Liver (tissue), 3 donors: Measurements from ENCODE around the gene FAM83B.

Source experiments
- CTCF ChIP-seq: fragments of 150-350 bp; IDR thresholded peaks from 2 replicates; pipeline ENCODE4 v1.5.1; 2017; ENCODE audit warnings: improper control_type of control experiment, low read depth, low read length; ENCODE audit not compliant: missing input control
- FOXA2 ChIP-seq: IDR thresholded peaks from 2 replicates; pipeline ENCODE4 v1.6.1; 2016; ENCODE audit warnings: antibody characterized with exemption
- GABPA ChIP-seq, 2 donors: IDR thresholded peaks in 1 of 2; conservative IDR thresholded peaks in 1 of 2; 2 replicates each; pipeline ENCODE4 v1.6.1; 2016; ENCODE audit warnings: antibody characterized with exemption in 2 of 2, mild to moderate bottlenecking in 1 of 2, moderate library complexity in 1 of 2
- HNF4G ChIP-seq: IDR thresholded peaks from 2 replicates; pipeline ENCODE4 v1.6.1; 2016; ENCODE audit warnings: antibody characterized with exemption
- MAX ChIP-seq: IDR thresholded peaks from 2 replicates; pipeline ENCODE4 v1.6.1; 2016; ENCODE audit warnings: antibody characterized with exemption
- RAD21 ChIP-seq, 2 donors: IDR thresholded peaks; 2 replicates each; pipeline ENCODE4 v1.6.1; 2016; ENCODE audit warnings: antibody characterized with exemption in 2 of 2, mild to moderate bottlenecking in 2 of 2
- REST ChIP-seq: IDR thresholded peaks from 2 replicates; pipeline ENCODE4 v1.6.1; 2016; ENCODE audit warnings: antibody characterized with exemption, mild to moderate bottlenecking
- SP1 ChIP-seq: IDR thresholded peaks from 2 replicates; pipeline ENCODE4 v1.6.1; 2018; ENCODE audit warnings: antibody characterized with exemption, mild to moderate bottlenecking
- TAF1 ChIP-seq: conservative IDR thresholded peaks from 2 replicates; pipeline ENCODE4 v1.6.1; 2016; ENCODE audit warnings: antibody characterized with exemption, mild to moderate bottlenecking
- YY1 ChIP-seq: IDR thresholded peaks from 2 replicates; pipeline ENCODE4 v1.6.1; 2016; ENCODE audit warnings: antibody characterized with exemption, mild to moderate bottlenecking
- ZBTB33 ChIP-seq: IDR thresholded peaks from 2 replicates; pipeline ENCODE4 v1.6.1; 2016; ENCODE audit warnings: antibody characterized with exemption
- donor health status: healthy.
- donor health status: healthy.

GRCh38 chr6:54932622-54933021 lies 86.1 kb downstream of the FAM83B start:
- TF ChIP-seq CTCF (no peak), GABPA (IDR thresholded peaks at IDR 0.05 in 1 of 2, conservative IDR thresholded peaks at IDR 0.05 in 1 of 2) (no peak), SP1 (no peak), MAX (no peak), HNF4G (no peak), YY1 (no peak), ZBTB33 (no peak), REST (no peak), FOXA2 (no peak), TAF1 (no peak), RAD21 (IDR thresholded peaks at IDR 0.05) (no peak)
